IMR-90 (cell line): ENCODE measurements around the gene RASGRP2. TPM values are rescaled to one million over a fixed set of nuclear protein-coding genes. Genes with fewer than 3 reads are reported as not detected.
A peak's percentile ranks its signal among the peaks of the same experiment; 100 is the strongest.

ENCODE experiments used
- ATAC-seq: fragments of 200-7000 bp; cut with Tn5 transposase; 2 replicates; pipeline ENCODE4 v1.9.1; 2020; ENCODE audit warnings: low read depth, mild to moderate bottlenecking, moderate library complexity
- BruUV-seq: library from RNA; stranded (reverse); fragments of 400-500 nt; replicated peaks from 2 replicates; lab custom pipeline; 2021; lab: Mats Ljungman, UMichigan
- CTCF ChIA-PET: fragments of 300-600 bp; formaldehyde crosslinking; extraction: SDS; loops from one replicate; lab custom pipeline; 2021; ENCODE audit warnings: antibody characterized with exemption; lab: Yijun Ruan, JAX
- POLR2A ChIA-PET: fragments of 300-600 bp; sonication (Branson Sonifier 250); formaldehyde crosslinking; loops from one replicate; lab custom pipeline; 2022; ENCODE audit warnings: antibody characterized with exemption; ENCODE audit not compliant: unreplicated experiment; lab: Charles Lee
- DNase-seq: peaks from one replicate; pipeline ENCODE4 v3.0.0; 2013
- H2AFZ ChIP-seq: replicated peaks from 2 replicates; pipeline ENCODE3; 2013; ENCODE audit warnings: low read length, mild to moderate bottlenecking; ENCODE audit not compliant: poor library complexity
- H2AK5ac ChIP-seq: 2 replicates; pipeline ENCODE4 v1.6.1; 2013; ENCODE audit warnings: low read depth, low read length, inconsistent platforms
- H2AK9ac ChIP-seq: replicated peaks from 2 replicates; pipeline ENCODE3; 2013; ENCODE audit warnings: mild to moderate bottlenecking, low read depth, low read length, moderate library complexity; ENCODE audit not compliant: poor library complexity
- H2BK120ac ChIP-seq: 2 replicates; pipeline ENCODE4 v1.6.1; 2013; ENCODE audit warnings: low read depth, low read length, inconsistent platforms
- H2BK15ac ChIP-seq: 3 replicates; pipeline ENCODE4 v1.6.1; 2013; ENCODE audit warnings: low read depth, low read length, inconsistent platforms
- H2BK20ac ChIP-seq: 2 replicates; pipeline ENCODE4 v1.6.1; 2013; ENCODE audit warnings: low read depth, mild to moderate bottlenecking, inconsistent platforms, low read length, moderate library complexity
- H2BK5ac ChIP-seq: 2 replicates; pipeline ENCODE4 v1.6.1; 2013; ENCODE audit warnings: mild to moderate bottlenecking, low read depth, low read length, inconsistent platforms; ENCODE audit not compliant: poor library complexity, severe bottlenecking
- H3K14ac ChIP-seq: replicated peaks from 2 replicates; pipeline ENCODE4 v1.6.1; 2013; ENCODE audit warnings: low read depth, low read length, inconsistent platforms
- H3K18ac ChIP-seq: 2 replicates; pipeline ENCODE4 v1.6.1; 2013; ENCODE audit warnings: low read depth, low read length, control low read depth
- H3K23ac ChIP-seq: 2 replicates; pipeline ENCODE4 v1.6.1; 2013; ENCODE audit warnings: low read depth, low read length, inconsistent platforms
- H3K27ac ChIP-seq: 2 replicates; pipeline ENCODE4 v1.5.1; 2013; ENCODE audit warnings: mild to moderate bottlenecking, control low read depth, low read length; ENCODE audit not compliant: insufficient read depth
- H3K27me3 ChIP-seq: 2 replicates; pipeline ENCODE4 v1.6.1; 2013; ENCODE audit warnings: low read length; ENCODE audit not compliant: control insufficient read depth, insufficient read depth
- H3K36me3 ChIP-seq: 2 replicates; pipeline ENCODE4 v1.6.1; 2013; ENCODE audit warnings: low read length, mixed read lengths; ENCODE audit not compliant: control insufficient read depth, insufficient read depth
- H3K4ac ChIP-seq: 2 replicates; pipeline ENCODE4 v1.6.1; 2013; ENCODE audit warnings: low read depth, low read length, inconsistent platforms
- H3K4me1 ChIP-seq: 2 replicates; pipeline ENCODE4 v1.6.1; 2013; ENCODE audit warnings: low read length, mixed read lengths; ENCODE audit not compliant: control insufficient read depth, insufficient read depth
- H3K4me2 ChIP-seq: 2 replicates; pipeline ENCODE4 v1.6.1; 2013; ENCODE audit warnings: low read depth, mild to moderate bottlenecking, control low read depth, low read length, moderate library complexity
- H3K4me3 ChIP-seq: 2 replicates; pipeline ENCODE4 v1.5.1; 2013; ENCODE audit warnings: low read depth, mild to moderate bottlenecking, control low read depth, low read length, moderate library complexity; ENCODE audit not compliant: insufficient read depth
- H3K56ac ChIP-seq: 2 replicates; pipeline ENCODE4 v1.6.1; 2013; ENCODE audit warnings: low read length, inconsistent platforms; ENCODE audit not compliant: insufficient read depth; ENCODE audit errors: extremely low read depth
- H3K79me1 ChIP-seq, 2 experiments: 2 replicates each; pipeline ENCODE4 v1.6.1; 2013; ENCODE audit warnings: low read length in 2 of 2, inconsistent platforms in 1 of 2, low read depth in 1 of 2
- H3K9ac ChIP-seq: 2 replicates; pipeline ENCODE4 v1.6.1; 2013; ENCODE audit warnings: low read depth, low read length, control low read depth
- H3K9me1 ChIP-seq: 2 replicates; pipeline ENCODE4 v1.6.1; 2013; ENCODE audit warnings: low read length, inconsistent platforms; ENCODE audit not compliant: insufficient read depth
- H3K9me3 ChIP-seq: 2 replicates; pipeline ENCODE4 v1.6.1; 2013; ENCODE audit warnings: low read length; ENCODE audit not compliant: control insufficient read depth, insufficient read depth
- H4K20me1 ChIP-seq: 2 replicates; pipeline ENCODE4 v1.6.1; 2013; ENCODE audit warnings: low read length, inconsistent platforms; ENCODE audit not compliant: insufficient read depth
- H4K5ac ChIP-seq: 2 replicates; pipeline ENCODE4 v1.6.1; 2013; ENCODE audit warnings: mild to moderate bottlenecking, low read depth, low read length, control low read depth
- H4K8ac ChIP-seq, 2 experiments: 2 replicates each; pipeline ENCODE4 v1.6.1; 2013; ENCODE audit warnings: low read depth in 2 of 2, low read length in 2 of 2, control low read depth in 1 of 2, inconsistent platforms in 1 of 2
- H4K91ac ChIP-seq: 2 replicates; pipeline ENCODE4 v1.6.1; 2013; ENCODE audit warnings: low read depth, low read length, inconsistent platforms; ENCODE audit not compliant: insufficient read depth
- BHLHE40 ChIP-seq: fragments of 150-350 bp; IDR thresholded peaks from 2 replicates; pipeline ENCODE4 v1.6.1; 2016; ENCODE audit warnings: mild to moderate bottlenecking, low read depth, low read length
- CEBPB ChIP-seq: IDR thresholded peaks from 2 replicates; pipeline ENCODE4 v1.6.1; 2012; ENCODE audit warnings: low read depth, low read length, improper control_type of control experiment
- CHD1 ChIP-seq: IDR thresholded peaks from 2 replicates; pipeline ENCODE4 v1.6.1; 2012; ENCODE audit warnings: low read depth, low read length, improper control_type of control experiment
- CTCF ChIP-seq: conservative IDR thresholded peaks from 2 replicates; pipeline ENCODE4 v1.5.1; 2012; ENCODE audit warnings: mild to moderate bottlenecking, low read depth, low read length, improper control_type of control experiment
- ELK1 ChIP-seq: fragments of 150-350 bp; IDR thresholded peaks from 2 replicates; pipeline ENCODE4 v1.6.1; 2016; ENCODE audit warnings: low read depth, mild to moderate bottlenecking, low read length, moderate library complexity, borderline replicate concordance
- FOS ChIP-seq: fragments of 150-350 bp; IDR thresholded peaks from 2 replicates; pipeline ENCODE4 v1.6.1; 2016; ENCODE audit warnings: low read depth, low read length
- MAFK ChIP-seq: IDR thresholded peaks from 2 replicates; pipeline ENCODE4 v1.6.1; 2012; ENCODE audit warnings: low read depth, low read length, improper control_type of control experiment
- MAZ ChIP-seq: IDR thresholded peaks from 2 replicates; pipeline ENCODE4 v1.6.1; 2012; ENCODE audit warnings: low read depth, mild to moderate bottlenecking, low read length, improper control_type of control experiment, moderate library complexity, borderline replicate concordance
- MXI1 ChIP-seq: IDR thresholded peaks from 2 replicates; pipeline ENCODE4 v1.6.1; 2012; ENCODE audit warnings: low read depth, mild to moderate bottlenecking, low read length, moderate library complexity, borderline replicate concordance
- NFE2L2 ChIP-seq: fragments of 150-350 bp; IDR thresholded peaks from 2 replicates; pipeline ENCODE4 v1.6.1; 2016; ENCODE audit warnings: low read depth, mild to moderate bottlenecking, low read length
- RCOR1 ChIP-seq: IDR thresholded peaks from 2 replicates; pipeline ENCODE4 v1.6.1; 2012; ENCODE audit warnings: mild to moderate bottlenecking, low read length, improper control_type of control experiment; ENCODE audit not compliant: insufficient replicate concordance
- RFX5 ChIP-seq: IDR thresholded peaks from 2 replicates; pipeline ENCODE4 v1.8.0; 2012; ENCODE audit warnings: low read depth, mild to moderate bottlenecking, low read length, moderate library complexity
- USF2 ChIP-seq: fragments of 150-350 bp; IDR thresholded peaks from 2 replicates; pipeline ENCODE4 v1.6.1; 2017; ENCODE audit warnings: mild to moderate bottlenecking, antibody characterized with exemption, low read length, low read depth
- WGBS, 2 experiments: methylation state at CpG; one replicate each; pipeline versions ENCODE4 v1.1.5 to v1.1.7; 2013; ENCODE audit warnings: missing lambda C conversion rate in 2 of 2; ENCODE audit not compliant: insufficient read length in 1 of 2; ENCODE audit errors: extremely low coverage in 2 of 2; 5-methylcytosine and 5-hydroxymethylcytosine counted together
- dilution Hi-C: fragments of 300-500 bp; cut with HindIII; formaldehyde crosslinking; loops from one replicate; pipeline ENCODE4 v1.14.3; 2018; ENCODE audit warnings: low sequenced_read_pairs; ENCODE audit not compliant: unreplicated experiment
- in situ Hi-C: fragments of 300-500 bp; cut with MboI; formaldehyde crosslinking; loops from 3 replicates; pipeline ENCODE4 v1.14.3; 2019; ENCODE audit warnings: low sequenced_read_pairs, inconsistent platforms, mixed read lengths
- intact Hi-C: fragments of 100-400 bp; cut with micrococcal nuclease; formaldehyde crosslinking; loops from 2 replicates; pipeline ENCODE4 v1.10.0; 2022
- polyA plus RNA-seq, 3 experiments: library from polyadenylated mRNA; depleted of rRNA; stranded (reverse); fragments of >200 nt; gene quantifications; 2 replicates each; pipeline ENCODE4 v1.2.3, GENCODE V29; 2012; ENCODE audit warnings: low replicate concordance in 1 of 3
- total RNA-seq: library from RNA; depleted of rRNA; stranded (reverse); fragments of >200 nt; gene quantifications from 2 replicates; pipeline ENCODE4 v1.2.3, GENCODE V29; 2012

RASGRP2 gene
- total and polyA plus RNA-seq, 2 of the 4 experiments (the other 2 are of a cell fraction): 1.2 TPM; not detected in 1

- H3K56ac ChIP-seq: no peak overlapping the region
- TF ChIP-seq ELK1 (no peak), BHLHE40 (no peak), MAFK (no peak), RFX5 (no peak), CHD1 (no peak), MAZ (no peak), NFE2L2 (no peak), RCOR1 (no peak), USF2 (no peak), CTCF (no peak), FOS (no peak), MXI1 (no peak), CEBPB (no peak)
- CTCF ChIA-PET: interaction anchor here (0.6 to 0.7 kb wide), 2 partner anchors 237 to 539 kb away, joined by 4 read pairs; no protein-coding TSS in a partner anchor
- no peak overlapping the region for H3K9ac ChIP-seq
- H3K14ac ChIP-seq: no peak overlapping the region
- no peak overlapping the region for H4K5ac ChIP-seq
- H2BK20ac ChIP-seq: no peak overlapping the region
- H2AK9ac ChIP-seq: peak overlapping the region; percentile 65
- H3K27me3 ChIP-seq: peaks cover 50% of the 10 kb centered on the region
- no peak overlapping the region for H3K23ac ChIP-seq
- H3K18ac ChIP-seq: no peak overlapping the region
- peak overlapping the region; percentile 23 for H2AFZ ChIP-seq
- intact Hi-C loops: no loop called here
- no peaks in the 10 kb centered on the region for H3K9me3 ChIP-seq
- 64% methylated on average over 3 of the region's 21 CpGs; no CpG with 5 or more reads in 1 of the 2 experiments for WGBS, 2 experiments
- H3K4me2 ChIP-seq: no peak overlapping the region
- no peaks in the 10 kb centered on the region for H3K36me3 ChIP-seq
- no peak overlapping the region for H3K4ac ChIP-seq
- in situ Hi-C loops: no loop called here
- no peaks in the 10 kb centered on the region for H3K9me1 ChIP-seq
- no TSS peak for BruUV-seq
- POLR2A ChIA-PET: no interaction called here
- H2BK15ac ChIP-seq: no peak overlapping the region
- dilution Hi-C loops: no loop called here
- no peak overlapping the region for H4K8ac ChIP-seq
- no peak overlapping the region for H3K27ac ChIP-seq
- no peak overlapping the region for H4K91ac ChIP-seq
- no peak overlapping the region for H2AK5ac ChIP-seq
- H2BK120ac ChIP-seq: no peak overlapping the region
- H3K4me1 ChIP-seq: no peaks in the 10 kb centered on the region
- H2BK5ac ChIP-seq: no peak overlapping the region
- ATAC-seq (peak; percentile 74), DNase-seq (no peak)
- H3K79me1 ChIP-seq: no peaks in the 10 kb centered on the region
- no peaks in the 10 kb centered on the region for H4K20me1 ChIP-seq
- no peak overlapping the region for H3K4me3 ChIP-seq
Observed at GRCh38 chr11:64729851-64730382, 14.0 kb downstream of the RASGRP2 start.
